ENCODE data around the gene BPTF.
"Not testable (repeated sequence)": the region's sequence is repeated elsewhere in the genome, so short reads cannot be mapped to it uniquely, and the experiment has no call there.

BPTF gene

DNA sequence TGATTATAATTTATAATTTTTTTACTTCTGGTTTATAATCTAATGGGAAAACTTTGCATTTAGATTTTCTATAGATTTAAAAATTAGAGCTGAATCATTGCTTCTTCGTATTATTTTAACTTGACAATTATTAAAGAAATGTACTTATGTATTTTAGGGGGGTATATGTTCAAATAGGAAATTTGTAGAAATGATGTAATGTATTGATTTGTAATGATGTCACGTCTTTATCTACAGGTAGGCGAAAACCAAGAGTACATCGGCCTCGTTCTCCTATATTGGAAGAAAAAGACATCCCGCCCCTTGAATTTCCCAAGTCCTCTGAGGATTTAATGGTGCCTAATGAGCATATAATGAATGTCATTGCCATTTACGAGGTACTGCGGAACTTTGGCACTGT lies 28.4 kb downstream of the BPTF start:
- TF ChIP-seq CTCF (IDR thresholded peaks at IDR 0.05; ENCODE audit: low read depth, low read length), result no peak
- H3K4me3 ChIP-seq (ENCODE audit: low read depth, low read length), result no peak overlapping the region

GRCh38 chr17:67854378-67854777 lies 29.1 kb downstream of the BPTF start:
- Histone ChIP-seq H3K27me3 (no peaks in the 10 kb centered on the region), H3K4me3 (ENCODE audit: low read depth, low read length) (no peak overlapping the region), H3K9me3 (no peaks in the 10 kb centered on the region), H3K4me1 (no peaks in the 10 kb centered on the region), H3K36me3 (peaks cover 25% of the 10 kb centered on the region)
- no peak for DNase-seq
- TF ChIP-seq CTCF (IDR thresholded peaks at IDR 0.05; ENCODE audit: low read depth, low read length), result no peak

More for the DNA sequence above, 28.4 kb downstream of the BPTF start:
- Histone ChIP-seq H3K9me3 (no peaks in the 10 kb centered on the region; the same call in 1 of the 2 replicates), H3K36me3 (peaks cover 25% of the 10 kb centered on the region), H3K27me3 (no peaks in the 10 kb centered on the region), H3K4me1 (no peaks in the 10 kb centered on the region)
- no peak for DNase-seq

DNA sequence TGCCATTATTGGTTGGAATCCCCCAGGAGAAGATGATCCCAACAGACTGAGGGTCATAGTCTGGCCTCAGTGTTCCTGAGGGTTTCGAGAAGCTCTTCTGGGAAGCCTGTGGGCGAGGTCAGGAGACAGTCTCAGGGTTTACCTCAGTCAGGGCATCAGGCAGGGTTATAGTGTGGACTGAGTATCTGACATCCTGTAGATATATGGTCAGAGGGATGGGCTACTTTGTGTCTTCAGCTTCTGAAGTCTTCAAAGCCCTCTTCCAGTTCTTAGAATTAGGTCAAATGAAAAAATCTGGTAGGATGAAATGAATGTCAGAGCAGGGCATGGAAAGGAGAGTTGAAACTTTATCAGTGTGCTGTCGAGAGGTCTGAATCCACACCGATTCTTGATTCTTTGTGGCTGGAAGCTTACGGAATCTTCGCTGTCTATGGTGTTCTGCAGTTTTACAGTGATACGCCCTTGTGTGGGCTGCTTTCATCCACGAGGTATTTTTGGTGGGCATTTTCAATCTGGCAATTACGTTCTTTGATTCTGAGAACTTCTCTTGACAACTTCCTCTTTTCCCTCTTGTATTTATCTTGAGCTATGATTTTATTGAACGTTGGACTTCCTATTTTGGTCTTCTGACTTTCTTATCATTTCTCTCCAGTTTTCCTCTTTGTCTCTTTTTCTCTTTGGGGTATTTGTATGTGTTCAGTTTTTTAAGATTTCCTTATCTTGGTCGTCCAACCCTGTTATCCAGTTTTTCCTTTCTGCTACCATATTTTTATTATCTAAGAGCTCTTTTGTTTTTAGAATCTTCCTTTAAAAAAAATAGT lies 30.4 kb downstream of the BPTF start:
- TF ChIP-seq CTCF (IDR thresholded peaks at IDR 0.05; ENCODE audit: low read depth, low read length), result no peak
- Histone ChIP-seq H3K27me3 (no peaks in the 10 kb centered on the region), H3K36me3 (peaks cover 18% of the 10 kb centered on the region), H3K4me1 (no peaks in the 10 kb centered on the region), H3K9me3 (no peaks in the 10 kb centered on the region), H3K4me3 (ENCODE audit: low read depth, low read length) (no peak overlapping the region)
- no peak for DNase-seq

- H3K4me1 ChIP-seq; DNase-seq; H3K27me3 ChIP-seq; H3K9me3 ChIP-seq; H3K4me3 ChIP-seq (ENCODE audit: low read depth, low read length): not testable (repeated sequence)
- H3K36me3 ChIP-seq, result peaks cover 18% of the 10 kb centered on the region
Measured at GRCh38 chr17:67856402-67856801, 31.1 kb downstream of the BPTF start.

- no peaks in the 10 kb centered on the region for H3K27me3 ChIP-seq
- no peaks in the 10 kb centered on the region for H3K9me3 ChIP-seq
- peaks cover 4% of the 10 kb centered on the region for H3K4me1 ChIP-seq
- no peak overlapping the region for H3K4me3 ChIP-seq (ENCODE audit: low read depth, low read length)
- no peak for TF ChIP-seq CTCF (IDR thresholded peaks at IDR 0.05; ENCODE audit: low read depth, low read length)
- peaks cover 11% of the 10 kb centered on the region for H3K36me3 ChIP-seq
- DNase-seq, result no peak
Measured at GRCh38 chr17:67862614-67863217, 37.4 kb downstream of the BPTF start.

GRCh38 chr17:67863624-67864247 lies 38.4 kb downstream of the BPTF start:
- DNase-seq, result no peak
- Histone ChIP-seq H3K36me3 (peaks cover 12% of the 10 kb centered on the region), H3K27me3 (no peaks in the 10 kb centered on the region), H3K4me1 (peaks cover 5% of the 10 kb centered on the region), H3K9me3 (no peaks in the 10 kb centered on the region), H3K4me3 (ENCODE audit: low read depth, low read length) (no peak overlapping the region)
- no peak for TF ChIP-seq CTCF (IDR thresholded peaks at IDR 0.05; ENCODE audit: low read depth, low read length)

Data from BE2C (cell line).